Osteoblast (primary cell): Measurements from ENCODE around the gene GFOD1. TPM values are rescaled to one million over a fixed set of nuclear protein-coding genes. Genes with fewer than 3 reads are reported as not detected.

ENCODE experiments used
- DNase-seq: peaks from one replicate; pipeline ENCODE4 v3.0.0; 2011; ENCODE audit warnings: low spot score, mixed read lengths; ENCODE audit not compliant: insufficient read length; ENCODE audit errors: missing footprints
- H2AFZ ChIP-seq: 2 replicates; pipeline ENCODE4 v1.6.0; 2011; ENCODE audit warnings: mild to moderate bottlenecking, low read length
- H3K27ac ChIP-seq: 2 replicates; pipeline ENCODE4 v1.5.1; 2011; ENCODE audit warnings: mild to moderate bottlenecking, low read depth, low read length, moderate library complexity
- H3K27me3 ChIP-seq: 2 replicates; pipeline ENCODE4 v1.6.0; 2012; ENCODE audit warnings: mild to moderate bottlenecking, control low read depth, inconsistent platforms, low read length, moderate library complexity; ENCODE audit not compliant: insufficient read depth
- H3K36me3 ChIP-seq: 2 replicates; pipeline ENCODE4 v1.5.1; 2011; ENCODE audit warnings: mild to moderate bottlenecking, low read length, control low read depth, moderate library complexity; ENCODE audit not compliant: insufficient read depth
- H3K4me1 ChIP-seq: 2 replicates; pipeline ENCODE4 v1.5.1; 2011; ENCODE audit warnings: mild to moderate bottlenecking, low read length, control low read depth, moderate library complexity; ENCODE audit not compliant: insufficient read depth
- H3K4me2 ChIP-seq: 2 replicates; pipeline ENCODE4 v1.6.0; 2011; ENCODE audit warnings: mild to moderate bottlenecking, low read length; ENCODE audit not compliant: insufficient read depth
- H3K4me3 ChIP-seq: fragments of 200-600 bp; sonication (generic); 3 replicates; pipeline ENCODE4 v1.5.1; 2012; ENCODE audit warnings: mild to moderate bottlenecking, low read length, inconsistent platforms; ENCODE audit not compliant: insufficient read depth
- H3K79me2 ChIP-seq: 2 replicates; pipeline ENCODE4 v1.6.0; 2012; ENCODE audit warnings: mild to moderate bottlenecking, low read length, control low read depth, inconsistent platforms; ENCODE audit not compliant: insufficient read depth
- H3K9me3 ChIP-seq: 2 replicates; pipeline ENCODE4 v1.5.1; 2011; ENCODE audit warnings: low read depth, low read length, control low read depth
- H4K20me1 ChIP-seq: 2 replicates; pipeline ENCODE4 v1.6.0; 2012; ENCODE audit warnings: mild to moderate bottlenecking, low read length, control low read depth; ENCODE audit not compliant: insufficient read depth
- total RNA-seq: library from RNA; depleted of rRNA; stranded (reverse); fragments of >200 nt; gene quantifications from 2 replicates; pipeline ENCODE4 v1.2.3, GENCODE V29; 2012
- TF ChIP-seq, protein P1 (sequence below): IDR thresholded peaks from 2 replicates; pipeline ENCODE4 v1.5.1; 2011; ENCODE audit warnings: mild to moderate bottlenecking, low read depth, low read length, moderate library complexity; ENCODE audit errors: extremely low read depth

GFOD1 gene
- total RNA-seq, 1 donor: 3.6 TPM

GRCh38 chr6:13420269-13420668 is 67.1 kb downstream of the GFOD1 start:
- Histone ChIP-seq H4K20me1 (no peaks in the 10 kb centered on the region), H2AFZ (no peak overlapping the region), H3K4me1 (peaks cover 8% of the 10 kb centered on the region), H3K79me2 (no peaks in the 10 kb centered on the region), H3K4me2 (no peak overlapping the region), H3K27me3 (no peaks in the 10 kb centered on the region), H3K36me3 (no peaks in the 10 kb centered on the region), H3K9me3 (no peaks in the 10 kb centered on the region), H3K27ac (no peak overlapping the region), H3K4me3 (no peak overlapping the region)
- TF ChIP-seq, protein P1, sequence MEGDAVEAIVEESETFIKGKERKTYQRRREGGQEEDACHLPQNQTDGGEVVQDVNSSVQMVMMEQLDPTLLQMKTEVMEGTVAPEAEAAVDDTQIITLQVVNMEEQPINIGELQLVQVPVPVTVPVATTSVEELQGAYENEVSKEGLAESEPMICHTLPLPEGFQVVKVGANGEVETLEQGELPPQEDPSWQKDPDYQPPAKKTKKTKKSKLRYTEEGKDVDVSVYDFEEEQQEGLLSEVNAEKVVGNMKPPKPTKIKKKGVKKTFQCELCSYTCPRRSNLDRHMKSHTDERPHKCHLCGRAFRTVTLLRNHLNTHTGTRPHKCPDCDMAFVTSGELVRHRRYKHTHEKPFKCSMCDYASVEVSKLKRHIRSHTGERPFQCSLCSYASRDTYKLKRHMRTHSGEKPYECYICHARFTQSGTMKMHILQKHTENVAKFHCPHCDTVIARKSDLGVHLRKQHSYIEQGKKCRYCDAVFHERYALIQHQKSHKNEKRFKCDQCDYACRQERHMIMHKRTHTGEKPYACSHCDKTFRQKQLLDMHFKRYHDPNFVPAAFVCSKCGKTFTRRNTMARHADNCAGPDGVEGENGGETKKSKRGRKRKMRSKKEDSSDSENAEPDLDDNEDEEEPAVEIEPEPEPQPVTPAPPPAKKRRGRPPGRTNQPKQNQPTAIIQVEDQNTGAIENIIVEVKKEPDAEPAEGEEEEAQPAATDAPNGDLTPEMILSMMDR: no peak
- no peak for DNase-seq

- no peak overlapping the region for H2AFZ ChIP-seq
- peaks cover 8% of the 10 kb centered on the region for H3K4me1 ChIP-seq
- TF ChIP-seq, protein P1: no peak
- no peak overlapping the region for H3K27ac ChIP-seq
- no peak overlapping the region for H3K4me2 ChIP-seq
- H4K20me1 ChIP-seq: no peaks in the 10 kb centered on the region
- no peak overlapping the region for H3K4me3 ChIP-seq
- no peak for DNase-seq
- H3K36me3 ChIP-seq: no peaks in the 10 kb centered on the region
- no peaks in the 10 kb centered on the region for H3K79me2 ChIP-seq
- H3K27me3 ChIP-seq: no peaks in the 10 kb centered on the region
- no peaks in the 10 kb centered on the region for H3K9me3 ChIP-seq
Observed at GRCh38 chr6:13419422-13420195, 67.8 kb downstream of the GFOD1 start.

DNA sequence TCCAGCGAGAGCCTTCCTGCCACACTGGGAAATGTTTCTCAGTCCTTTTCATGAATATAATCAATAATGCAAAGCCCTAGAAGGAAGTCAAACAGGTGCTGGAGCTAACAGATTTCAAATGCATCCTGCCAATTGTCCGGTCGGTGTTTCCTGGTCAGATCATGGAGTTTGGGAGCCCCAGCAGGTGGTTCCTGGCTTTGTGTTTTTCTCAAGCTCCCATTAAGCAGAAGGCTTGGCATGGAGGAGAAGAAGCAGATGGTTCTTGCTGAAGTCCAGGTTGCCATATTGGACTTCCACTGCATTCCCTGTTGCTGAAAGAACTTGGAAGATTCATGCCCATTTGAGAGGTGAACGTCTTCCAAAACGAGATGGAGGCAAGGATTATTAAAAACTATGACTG is 68.6 kb downstream of the GFOD1 start:
- no peaks in the 10 kb centered on the region for H3K79me2 ChIP-seq
- peaks cover 8% of the 10 kb centered on the region for H3K4me1 ChIP-seq
- no peaks in the 10 kb centered on the region for H3K36me3 ChIP-seq
- no peaks in the 10 kb centered on the region for H3K9me3 ChIP-seq
- H2AFZ ChIP-seq: no peak overlapping the region
- H3K4me3 ChIP-seq: no peak overlapping the region
- no peak for DNase-seq
- no peak overlapping the region for H3K4me2 ChIP-seq
- H3K27me3 ChIP-seq: no peaks in the 10 kb centered on the region
- H4K20me1 ChIP-seq: no peaks in the 10 kb centered on the region
- TF ChIP-seq, protein P1: no peak
- H3K27ac ChIP-seq: no peak overlapping the region

GRCh38 chr6:13417954-13418353 is 69.4 kb downstream of the GFOD1 start:
- Histone ChIP-seq H4K20me1 (no peaks in the 10 kb centered on the region), H3K4me2 (no peak overlapping the region), H3K27ac (no peak overlapping the region), H3K27me3 (no peaks in the 10 kb centered on the region), H3K4me1 (peaks cover 13% of the 10 kb centered on the region), H3K4me3 (no peak overlapping the region), H3K9me3 (no peaks in the 10 kb centered on the region), H3K36me3 (no peaks in the 10 kb centered on the region), H3K79me2 (no peaks in the 10 kb centered on the region), H2AFZ (no peak overlapping the region)
- DNase-seq: no peak
- TF ChIP-seq, protein P1: no peak
